GM13977 (cell line): ENCODE results near the gene PTCD3.

Experiments used
- DNase-seq: peaks from one replicate; pipeline ENCODE4 v3.0.0; 2012; ENCODE audit warnings: low spot score
- in situ Hi-C: fragments of 300-500 bp; cut with MboI; formaldehyde crosslinking; loops from one replicate; pipeline ENCODE4 v1.12.0; 2022; ENCODE audit warnings: low sequenced_read_pairs, low pct_unique_long_range_greater_than_20kb, mixed read lengths, inconsistent platforms; ENCODE audit not compliant: unreplicated experiment
- TF ChIP-seq, protein P1 (sequence below): IDR thresholded peaks from 2 replicates; pipeline ENCODE4 v1.5.1; 2012; ENCODE audit warnings: mild to moderate bottlenecking, control low read depth; ENCODE audit not compliant: insufficient read depth; ENCODE audit errors: extremely low read depth, missing control alignments

Gene PTCD3

DNA sequence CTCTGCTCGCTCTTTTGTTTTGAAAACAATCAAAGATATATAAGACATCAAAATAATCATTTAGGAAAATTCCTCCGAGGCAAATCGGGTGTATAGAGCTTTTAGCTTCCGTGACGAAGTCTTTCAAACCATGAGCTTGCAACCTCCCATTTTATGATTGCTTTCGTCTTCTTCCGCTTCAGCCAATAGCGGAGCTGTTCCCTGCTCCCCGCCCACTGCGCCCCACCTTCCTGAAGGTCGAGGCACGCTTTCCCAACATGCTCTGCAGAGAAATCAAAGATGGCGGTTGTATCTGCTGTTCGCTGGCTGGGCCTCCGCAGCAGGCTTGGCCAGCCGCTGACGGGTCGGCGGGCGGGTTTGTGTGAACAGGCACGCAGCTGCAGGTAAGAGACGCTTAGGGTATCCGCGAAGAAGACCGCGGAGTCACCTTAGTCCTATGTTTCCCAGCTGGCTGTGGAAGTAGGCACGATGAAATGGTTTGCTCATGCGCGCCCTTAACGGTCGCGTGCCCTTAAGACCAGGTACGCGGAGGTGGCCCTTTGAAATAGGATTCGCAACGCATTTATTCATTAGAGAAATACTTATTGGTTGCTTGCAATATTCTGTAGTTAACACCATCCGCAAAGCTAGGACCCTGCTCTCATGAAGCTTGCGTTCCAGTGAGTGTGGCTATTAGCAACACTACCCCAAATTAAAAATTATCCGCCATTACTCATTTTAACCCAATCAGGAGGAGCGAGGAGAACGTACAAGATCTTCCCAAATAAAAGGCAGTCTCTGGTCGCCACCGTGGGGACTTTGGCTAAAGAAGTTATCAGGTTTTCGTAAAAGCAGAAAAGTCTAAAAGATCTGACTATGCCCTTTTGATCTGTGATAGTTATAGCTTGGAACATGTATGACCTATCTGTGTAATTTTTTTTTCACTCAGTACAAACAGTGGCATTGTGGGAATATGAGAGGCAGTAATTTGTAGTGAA lies at the start of gene PTCD3:
TSS of gene PTCD3 (plus strand) at position 267 of the 977 bp plus-strand sequence. CDS start at position 280, 13 bp downstream.
- TF ChIP-seq, protein P1, sequence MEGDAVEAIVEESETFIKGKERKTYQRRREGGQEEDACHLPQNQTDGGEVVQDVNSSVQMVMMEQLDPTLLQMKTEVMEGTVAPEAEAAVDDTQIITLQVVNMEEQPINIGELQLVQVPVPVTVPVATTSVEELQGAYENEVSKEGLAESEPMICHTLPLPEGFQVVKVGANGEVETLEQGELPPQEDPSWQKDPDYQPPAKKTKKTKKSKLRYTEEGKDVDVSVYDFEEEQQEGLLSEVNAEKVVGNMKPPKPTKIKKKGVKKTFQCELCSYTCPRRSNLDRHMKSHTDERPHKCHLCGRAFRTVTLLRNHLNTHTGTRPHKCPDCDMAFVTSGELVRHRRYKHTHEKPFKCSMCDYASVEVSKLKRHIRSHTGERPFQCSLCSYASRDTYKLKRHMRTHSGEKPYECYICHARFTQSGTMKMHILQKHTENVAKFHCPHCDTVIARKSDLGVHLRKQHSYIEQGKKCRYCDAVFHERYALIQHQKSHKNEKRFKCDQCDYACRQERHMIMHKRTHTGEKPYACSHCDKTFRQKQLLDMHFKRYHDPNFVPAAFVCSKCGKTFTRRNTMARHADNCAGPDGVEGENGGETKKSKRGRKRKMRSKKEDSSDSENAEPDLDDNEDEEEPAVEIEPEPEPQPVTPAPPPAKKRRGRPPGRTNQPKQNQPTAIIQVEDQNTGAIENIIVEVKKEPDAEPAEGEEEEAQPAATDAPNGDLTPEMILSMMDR, result no peak
- in situ Hi-C loops, result no loop called here
- DNase-seq, result peak; percentile 86

DNA sequence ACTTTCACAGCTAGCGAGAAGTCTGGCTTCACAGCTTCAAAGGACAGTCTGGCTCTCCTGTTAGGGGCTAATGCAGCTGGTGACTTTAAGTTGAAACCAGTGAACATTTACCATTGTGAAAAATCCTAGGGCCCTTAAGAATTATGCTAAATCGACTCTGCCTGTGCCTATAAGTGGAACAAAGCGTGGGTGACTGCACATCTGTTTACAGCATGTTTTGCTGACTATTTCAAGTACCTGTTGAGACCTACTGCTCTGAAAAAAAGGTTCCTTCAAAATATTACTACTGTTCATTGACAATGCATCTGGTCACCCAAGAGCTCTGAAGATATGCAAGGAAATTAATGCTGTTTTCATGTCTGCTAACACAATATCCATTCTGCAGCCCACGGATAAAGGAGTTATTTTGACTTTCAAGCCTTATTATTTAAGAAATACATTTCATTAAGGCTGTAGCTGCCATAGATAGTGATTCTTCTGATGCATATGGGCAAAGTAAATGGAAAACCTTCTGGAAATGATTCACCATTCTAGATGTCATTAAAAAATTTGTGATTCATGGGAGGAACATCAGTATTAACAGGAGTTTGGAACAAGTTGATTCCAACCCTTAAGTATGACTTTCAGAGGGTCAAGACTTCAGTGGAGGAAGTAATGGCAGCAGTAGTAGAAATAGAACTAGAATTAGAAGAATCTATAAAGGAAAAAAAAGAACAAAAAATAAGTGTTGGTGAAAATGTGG lies 49.3 kb upstream of the PTCD3 start:
- DNase-seq, result no peak
- TF ChIP-seq, protein P1, result no peak
- in situ Hi-C loops, result no loop called here

DNA sequence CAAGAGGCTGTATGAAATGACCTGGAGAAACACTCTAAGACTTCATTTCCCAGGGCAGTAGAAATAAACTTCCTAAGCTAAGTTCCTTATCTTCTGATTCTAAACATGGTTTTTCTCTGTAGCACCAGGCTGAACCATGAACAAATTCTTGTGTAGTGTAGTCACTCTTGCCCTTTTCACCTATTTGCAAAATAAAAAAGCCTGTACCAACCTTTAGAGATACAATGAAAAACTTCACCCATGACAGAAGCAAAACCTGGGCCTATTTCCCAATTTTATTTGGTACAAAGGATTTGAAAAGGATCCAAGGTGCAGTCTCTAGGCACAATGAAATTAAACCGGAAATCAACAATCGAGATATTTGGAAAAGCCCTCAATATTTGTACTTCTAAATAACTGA lies 44.0 kb upstream of the PTCD3 start:
- TF ChIP-seq, protein P1, result no peak
- in situ Hi-C loops, result no loop called here
- DNase-seq, result no peak

DNA sequence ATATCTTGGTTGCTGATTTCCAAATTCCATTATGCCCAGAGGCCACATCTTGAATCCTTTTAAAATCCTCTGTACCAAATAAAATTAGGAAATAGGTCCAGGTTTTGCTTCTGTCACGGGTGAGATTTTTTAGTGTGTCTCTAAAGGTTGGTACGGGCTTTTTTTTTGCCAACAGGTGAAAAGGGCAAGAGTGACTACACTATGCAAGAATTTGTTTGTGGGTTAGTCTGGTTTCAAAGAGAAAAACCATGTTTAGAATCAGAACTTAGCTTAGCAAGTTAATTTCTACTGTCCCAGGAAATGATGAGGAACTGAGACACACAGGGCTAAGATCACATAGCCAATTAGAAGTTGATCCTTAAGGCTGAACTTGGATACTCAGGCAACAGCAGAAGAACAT lies 42.0 kb upstream of the PTCD3 start:
- TF ChIP-seq, protein P1, result no peak
- DNase-seq, result no peak

DNA sequence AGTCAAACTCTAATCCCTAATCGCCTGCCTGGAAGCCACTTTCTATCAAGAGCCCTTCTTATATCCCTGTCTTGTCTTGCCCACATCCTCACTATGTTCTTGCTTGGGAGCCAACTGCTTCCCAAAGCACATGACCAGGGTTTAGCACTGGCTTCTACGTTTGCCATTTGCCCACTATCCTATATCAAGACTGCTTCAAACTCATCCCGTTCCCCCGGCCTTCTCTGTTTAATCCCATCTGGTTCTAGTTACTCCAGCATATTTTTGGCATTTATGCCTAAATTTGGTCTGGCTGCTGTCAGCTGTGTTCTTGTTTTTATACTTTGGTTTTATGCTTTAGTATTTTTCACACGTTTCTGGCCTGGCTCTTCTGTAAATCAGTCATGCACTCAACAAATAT lies 40.5 kb upstream of the PTCD3 start:
- TF ChIP-seq, protein P1, result no peak
- in situ Hi-C loops, result no loop called here
- no peak for DNase-seq

More for the DNA sequence above, 42.0 kb upstream of the PTCD3 start:
- in situ Hi-C loops, result no loop called here

DNA sequence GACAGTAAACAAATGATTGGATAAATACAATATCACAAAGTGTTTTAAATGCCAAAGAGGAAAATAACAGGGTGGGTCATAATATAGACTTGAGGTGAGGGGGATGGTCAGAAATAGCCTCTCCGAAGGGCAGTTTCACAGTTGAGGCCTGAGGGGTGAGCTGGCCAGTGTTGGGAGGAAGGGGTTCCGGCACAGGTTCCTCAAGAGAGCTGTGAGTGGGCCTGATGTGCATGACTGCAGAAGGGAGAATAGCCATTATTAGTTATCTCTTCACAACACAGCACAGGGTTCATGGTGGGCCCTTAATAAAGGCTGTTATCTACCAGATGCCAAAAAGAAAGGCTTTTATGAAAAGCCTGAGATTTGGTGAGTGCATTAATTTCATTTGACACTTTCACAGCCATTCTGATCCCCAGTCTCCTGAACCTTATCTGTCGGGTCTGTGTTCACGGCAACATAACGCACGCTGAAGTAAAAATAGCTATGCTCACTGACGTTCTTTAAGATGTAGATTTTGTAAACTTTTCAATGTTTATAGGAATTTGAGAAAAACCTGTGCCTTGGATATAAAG lies 39.9 kb upstream of the PTCD3 start:
- in situ Hi-C loops, result no loop called here
- no peak for DNase-seq
- TF ChIP-seq, protein P1, result no peak
